Upper lobe of right lung (tissue), 1 donor: Measurements from ENCODE around the gene IGFL4. TPM values are rescaled to one million over a fixed set of nuclear protein-coding genes. Genes with fewer than 3 reads are reported as not detected.

ENCODE experiments used
- ATAC-seq: fragments of 200-7000 bp; cut with Tn5 transposase; one replicate; pipeline ENCODE4 v1.9.1; 2020; ENCODE audit warnings: mild to moderate bottlenecking, moderate library complexity
- DNase-seq: peaks from one replicate; pipeline ENCODE4 v3.0.0-alpha.2; 2020
- H3K27ac ChIP-seq: fragments of 200-600 bp; one replicate; pipeline ENCODE4 v1.8.0; 2022
- H3K27me3 ChIP-seq: fragments of 200-600 bp; one replicate; pipeline ENCODE4 v1.8.0; 2022; ENCODE audit warnings: mild to moderate bottlenecking
- H3K36me3 ChIP-seq: fragments of 200-600 bp; one replicate; pipeline ENCODE4 v1.8.0; 2022
- H3K4me1 ChIP-seq: fragments of 200-600 bp; one replicate; pipeline ENCODE4 v1.8.0; 2022
- H3K4me3 ChIP-seq: fragments of 200-600 bp; one replicate; pipeline ENCODE4 v1.8.0; 2022; ENCODE audit warnings: mild to moderate bottlenecking
- H3K9me3 ChIP-seq: fragments of 200-600 bp; one replicate; pipeline ENCODE4 v1.8.0; 2022
- intact Hi-C: fragments of 100-400 bp; cut with DNase I; formaldehyde crosslinking; loops from one replicate; pipeline ENCODE4 v1.11.0; 2022
- total RNA-seq: library from RNA; stranded (reverse); fragmentation: NEBNext Ultra II Directional; extraction: Animal tissue kit (Norgen Biotek cat#: 25700); gene quantifications from one replicate; pipeline ENCODE4 v1.2.1, GENCODE V29; 2021
- TF ChIP-seq, protein P1 (sequence below): fragments of 200-600 bp; IDR thresholded peaks from one replicate; pipeline ENCODE4 v1.8.0; 2022; ENCODE audit warnings: antibody characterized with exemption
- donor health status: DM: no; HTN: yes; CAD: no; lungs with severe emphysema.

The IGFL4 gene
- total RNA-seq, 1 donor from 2014 or later: not detected

DNA sequence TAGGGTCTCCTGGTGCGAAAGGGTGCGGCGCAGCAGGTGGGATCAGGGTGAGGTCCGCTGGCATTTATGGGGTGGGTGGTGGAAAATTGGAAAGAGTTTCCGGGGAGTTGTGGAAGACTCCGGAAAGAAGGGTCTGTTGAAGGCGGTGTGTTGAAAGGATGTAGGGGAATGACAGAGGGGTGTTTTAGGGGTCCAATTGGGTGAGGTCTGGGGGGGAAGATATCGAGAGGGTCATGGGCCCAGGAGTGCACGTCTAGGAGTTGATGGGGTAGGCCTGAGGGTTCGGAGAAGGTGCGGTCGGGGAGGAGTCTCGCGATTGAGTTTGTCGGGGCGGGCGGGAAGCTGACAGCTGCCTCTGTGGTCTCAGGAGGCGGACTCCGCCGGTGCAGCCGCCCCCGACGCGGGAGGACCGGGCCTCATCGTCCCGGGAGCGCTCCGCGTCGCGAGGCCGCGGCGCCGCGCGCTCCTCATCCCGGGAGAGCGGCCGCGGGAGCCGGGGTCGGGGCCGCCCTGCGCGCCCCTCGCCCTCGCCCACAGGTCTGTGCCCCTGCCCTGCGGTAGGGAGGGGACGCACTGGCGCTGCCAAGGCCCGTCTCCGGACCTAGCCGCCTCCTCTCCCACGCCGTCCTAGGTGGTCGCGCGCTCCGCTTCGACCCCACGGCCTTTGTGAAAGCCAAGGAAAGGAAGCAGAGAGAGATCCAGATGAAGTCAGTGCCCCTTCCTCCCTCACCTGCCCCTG, 24.9 kb downstream of the IGFL4 start:
- H3K4me1 ChIP-seq: peaks cover 4% of the 10 kb centered on the region
- DNase-seq (no peak), ATAC-seq (peak; percentile 1)
- intact Hi-C loops: no loop called here
- H3K27ac ChIP-seq: no peak overlapping the region
- no peaks in the 10 kb centered on the region for H3K36me3 ChIP-seq
- TF ChIP-seq, protein P1, sequence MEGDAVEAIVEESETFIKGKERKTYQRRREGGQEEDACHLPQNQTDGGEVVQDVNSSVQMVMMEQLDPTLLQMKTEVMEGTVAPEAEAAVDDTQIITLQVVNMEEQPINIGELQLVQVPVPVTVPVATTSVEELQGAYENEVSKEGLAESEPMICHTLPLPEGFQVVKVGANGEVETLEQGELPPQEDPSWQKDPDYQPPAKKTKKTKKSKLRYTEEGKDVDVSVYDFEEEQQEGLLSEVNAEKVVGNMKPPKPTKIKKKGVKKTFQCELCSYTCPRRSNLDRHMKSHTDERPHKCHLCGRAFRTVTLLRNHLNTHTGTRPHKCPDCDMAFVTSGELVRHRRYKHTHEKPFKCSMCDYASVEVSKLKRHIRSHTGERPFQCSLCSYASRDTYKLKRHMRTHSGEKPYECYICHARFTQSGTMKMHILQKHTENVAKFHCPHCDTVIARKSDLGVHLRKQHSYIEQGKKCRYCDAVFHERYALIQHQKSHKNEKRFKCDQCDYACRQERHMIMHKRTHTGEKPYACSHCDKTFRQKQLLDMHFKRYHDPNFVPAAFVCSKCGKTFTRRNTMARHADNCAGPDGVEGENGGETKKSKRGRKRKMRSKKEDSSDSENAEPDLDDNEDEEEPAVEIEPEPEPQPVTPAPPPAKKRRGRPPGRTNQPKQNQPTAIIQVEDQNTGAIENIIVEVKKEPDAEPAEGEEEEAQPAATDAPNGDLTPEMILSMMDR: no peak
- H3K4me3 ChIP-seq: peak overlapping the region; percentile 71
- H3K9me3 ChIP-seq: no peaks in the 10 kb centered on the region
- peaks cover 15% of the 10 kb centered on the region for H3K27me3 ChIP-seq

DNA sequence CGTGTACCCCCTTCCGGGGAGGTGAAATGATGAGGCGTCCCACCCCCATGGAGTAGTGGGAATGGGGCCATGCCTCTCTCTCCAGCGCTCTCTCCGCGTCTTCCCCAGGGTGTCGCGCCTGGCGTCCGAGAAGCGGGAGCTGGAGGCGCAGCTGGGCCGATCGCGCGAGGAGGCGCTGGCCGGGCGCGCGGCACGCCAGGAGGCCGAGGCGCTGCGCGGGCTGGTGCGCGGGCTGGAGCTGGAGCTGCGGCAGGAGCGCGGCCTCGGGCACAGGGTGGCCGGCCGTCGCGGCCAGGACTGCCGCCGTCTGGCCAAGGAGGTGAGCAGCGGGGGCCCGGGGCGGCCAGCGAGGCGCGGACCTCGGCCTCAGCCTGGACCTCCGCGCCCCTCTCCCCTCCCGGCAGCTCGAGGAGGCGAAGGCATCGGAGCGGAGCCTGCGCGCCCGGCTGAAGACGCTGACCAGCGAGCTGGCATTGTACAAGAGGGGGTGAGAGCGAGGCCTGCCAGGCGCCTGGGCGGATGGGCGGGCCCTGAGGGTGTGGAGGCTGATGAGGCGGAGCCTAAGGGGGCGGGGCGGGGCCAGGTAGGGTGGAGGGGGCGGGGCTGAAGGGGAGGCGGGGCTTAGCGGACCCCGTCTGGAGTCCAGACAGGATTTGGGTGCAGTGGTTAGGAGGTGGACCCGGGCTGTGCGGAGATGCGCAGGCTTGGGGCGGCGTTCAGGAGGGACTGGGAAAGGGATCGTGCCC, 25.7 kb downstream of the IGFL4 start:
- ATAC-seq: peak; percentile 87
- intact Hi-C loops: no loop called here
- H3K27ac ChIP-seq: no peak overlapping the region

DNA sequence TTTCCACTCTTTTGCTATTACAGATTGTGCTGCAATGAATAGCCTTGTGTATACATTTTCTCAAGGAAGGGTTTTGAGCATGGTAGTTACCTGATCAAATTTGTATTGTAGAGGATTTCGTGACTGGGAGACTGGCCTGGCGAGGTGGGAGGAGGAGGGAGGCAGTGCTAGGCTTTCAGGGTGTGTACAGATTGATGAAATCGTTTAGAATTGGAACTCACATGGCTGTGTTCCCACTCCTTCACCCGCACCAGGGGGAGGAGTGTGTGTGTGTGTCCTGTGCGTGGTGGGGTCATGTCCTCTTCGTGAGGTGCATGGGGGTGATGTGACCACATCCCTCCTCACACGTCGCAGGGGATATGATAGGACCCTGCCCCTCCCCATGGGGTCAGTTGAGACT, 26.3 kb downstream of the IGFL4 start:
- Histone ChIP-seq H3K27ac (no peak overlapping the region), H3K27me3 (peaks cover 15% of the 10 kb centered on the region), H3K9me3 (no peaks in the 10 kb centered on the region), H3K4me1 (peaks cover 4% of the 10 kb centered on the region), H3K36me3 (no peaks in the 10 kb centered on the region), H3K4me3 (peak overlapping the region; percentile 32)
- TF ChIP-seq, protein P1: no peak
- DNase-seq: no peak
- intact Hi-C loops: no loop called here
- ATAC-seq: no peak

More for the DNA sequence above, 25.7 kb downstream of the IGFL4 start:
- Histone ChIP-seq H3K4me1 (peaks cover 4% of the 10 kb centered on the region), H3K9me3 (no peaks in the 10 kb centered on the region), H3K27me3 (peaks cover 15% of the 10 kb centered on the region), H3K4me3 (peak overlapping the region; percentile 71), H3K36me3 (no peaks in the 10 kb centered on the region)
- DNase-seq: peak; percentile 92
- TF ChIP-seq, protein P1: no peak

DNA sequence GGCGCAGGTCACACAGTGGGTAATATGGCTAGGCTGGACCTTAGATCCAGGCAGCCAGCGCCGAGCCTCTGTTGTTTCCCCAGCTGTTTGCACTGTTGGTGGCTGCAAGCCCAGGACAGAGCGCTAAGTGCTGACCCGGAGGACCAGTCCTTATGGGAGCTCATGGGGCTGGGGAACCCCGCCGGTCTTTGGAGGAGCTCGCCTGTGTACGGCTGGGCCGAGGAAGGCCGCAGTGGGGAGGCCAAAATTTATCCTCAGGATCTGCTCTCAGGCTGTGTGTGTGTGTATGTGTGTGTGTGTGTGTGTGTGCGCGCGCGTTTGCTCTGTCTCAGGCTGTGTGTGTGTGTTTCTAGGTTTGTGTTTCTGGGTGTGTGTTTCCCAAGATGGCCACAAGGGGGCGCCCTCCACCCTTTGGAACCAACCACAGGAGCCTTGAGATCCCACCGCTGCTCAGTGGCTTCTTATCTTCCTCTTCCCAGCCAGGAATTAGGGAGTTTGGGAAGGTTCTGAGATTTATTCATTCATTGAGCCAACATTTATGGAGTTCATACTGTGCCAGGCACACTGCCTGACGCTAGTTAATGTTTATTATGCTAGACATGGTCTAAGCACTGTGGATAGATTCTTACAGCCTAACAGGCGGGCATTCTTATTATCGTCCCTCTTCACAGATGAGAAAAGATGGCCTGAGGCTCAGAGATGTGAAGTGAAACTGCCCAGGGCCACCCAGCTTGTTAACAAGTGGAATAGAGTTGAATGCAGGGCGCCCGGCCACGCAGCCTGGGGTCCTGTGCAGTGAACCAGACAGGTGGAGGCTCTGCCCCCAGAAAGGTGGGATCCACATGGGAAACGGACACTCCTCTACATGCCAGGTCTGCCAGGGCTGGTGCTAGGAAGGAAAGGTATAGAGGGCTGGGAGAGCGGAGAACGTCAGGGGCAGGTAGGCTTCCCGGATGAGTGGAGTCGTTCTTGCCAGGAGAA, 31.0 kb downstream of the IGFL4 start:
- no peaks in the 10 kb centered on the region for H3K9me3 ChIP-seq
- H3K36me3 ChIP-seq: peaks cover 7% of the 10 kb centered on the region
- intact Hi-C loops: no loop called here
- H3K4me1 ChIP-seq: no peaks in the 10 kb centered on the region
- H3K4me3 ChIP-seq: no peak overlapping the region
- DNase-seq (peak; percentile 83), ATAC-seq (peak; percentile 89)
- H3K27ac ChIP-seq: no peak overlapping the region
- TF ChIP-seq, protein P1: peak; percentile 84
- peaks cover 14% of the 10 kb centered on the region for H3K27me3 ChIP-seq

DNA sequence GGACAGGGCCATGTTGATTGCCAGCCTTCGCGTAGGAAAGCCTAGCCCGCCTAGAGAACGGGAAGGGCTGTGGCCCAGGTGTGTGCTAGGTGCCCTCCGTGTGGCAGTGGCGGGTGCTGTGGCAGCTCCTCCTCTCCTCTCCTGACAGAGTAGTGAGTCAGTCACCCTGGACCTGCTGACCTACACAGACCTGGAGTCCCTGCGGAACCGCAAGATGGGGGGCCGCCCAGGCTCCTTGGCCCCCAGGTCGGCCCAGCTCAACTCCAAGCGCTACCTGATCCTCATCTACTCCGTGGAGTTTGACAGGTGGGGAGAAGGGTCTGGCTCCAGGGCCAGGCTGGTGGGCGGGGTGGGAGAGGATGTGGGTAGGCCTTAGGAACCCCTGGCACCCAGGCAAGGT, 34.4 kb downstream of the IGFL4 start:
- Histone ChIP-seq H3K4me1 (no peaks in the 10 kb centered on the region), H3K27ac (no peak overlapping the region), H3K36me3 (peaks cover 12% of the 10 kb centered on the region), H3K9me3 (no peaks in the 10 kb centered on the region), H3K4me3 (no peak overlapping the region), H3K27me3 (no peaks in the 10 kb centered on the region)
- ATAC-seq (no peak), DNase-seq (no peak)
- TF ChIP-seq, protein P1: no peak
- intact Hi-C loops: no loop called here
